OCI-LY3 (cell line): ENCODE data around the gene SBK3.

Source experiments
- H2AFZ ChIP-seq: fragments of 200-600, 300-600 bp; shearing (Covaris generic); 2 replicates; pipeline ENCODE4 v1.6.0; 2014; ENCODE audit warnings: antibody characterized with exemption, low read depth, low read length
- H3K27ac ChIP-seq: fragments of 200-600, 300-600 bp; sonication (generic); 2 replicates; pipeline ENCODE4 v1.5.1; 2014; ENCODE audit warnings: mild to moderate bottlenecking, low read length, moderate library complexity, mixed read lengths
- H3K27me3 ChIP-seq: fragments of 200-600, 300-600 bp; sonication (generic); 2 replicates; pipeline ENCODE4 v1.6.1; 2014; ENCODE audit warnings: low read depth, low read length, mixed read lengths
- H3K36me3 ChIP-seq: fragments of 200-600, 300-600 bp; sonication (generic); replicated peaks from 2 replicates; pipeline ENCODE3; 2014; ENCODE audit warnings: low read depth, low read length, mixed read lengths
- H3K4me1 ChIP-seq: fragments of 300-600, 200-600 bp; sonication (generic); 2 replicates; pipeline ENCODE4 v1.6.1; 2014; ENCODE audit warnings: low read length, mixed read lengths
- H3K4me2 ChIP-seq: fragments of 200-600, 300-600 bp; sonication (generic); 2 replicates; pipeline ENCODE4 v1.6.1; 2014; ENCODE audit warnings: low read length, mixed read lengths
- H3K4me3 ChIP-seq: fragments of 300-600, 200-600 bp; sonication (generic); 2 replicates; pipeline ENCODE4 v1.5.1; 2014; ENCODE audit warnings: antibody characterized with exemption, mild to moderate bottlenecking, low read length, moderate library complexity
- H3K79me2 ChIP-seq: fragments of 300-600, 200-600 bp; shearing (Covaris generic); 2 replicates; pipeline ENCODE4 v1.6.1; 2014; ENCODE audit warnings: mild to moderate bottlenecking, low read length, mixed read lengths
- H3K9ac ChIP-seq: fragments of 300-600, 200-600 bp; shearing (Covaris generic); 2 replicates; pipeline ENCODE4 v1.6.0; 2014; ENCODE audit warnings: mild to moderate bottlenecking, low read length, moderate library complexity
- H3K9me3 ChIP-seq: fragments of 200-600, 300-600 bp; shearing (Covaris generic); 2 replicates; pipeline ENCODE4 v1.6.1; 2014; ENCODE audit warnings: low read length, mixed read lengths; ENCODE audit not compliant: insufficient read depth
- H4K20me1 ChIP-seq: fragments of 200-600, 300-600 bp; sonication (generic); 2 replicates; pipeline ENCODE4 v1.6.1; 2016; ENCODE audit warnings: low read length, mixed read lengths; ENCODE audit not compliant: insufficient read depth
- CTCF ChIP-seq: fragments of 200-600, 300-600 bp; sonication (generic); IDR thresholded peaks from 2 replicates; pipeline ENCODE4 v1.5.1; 2014; ENCODE audit warnings: antibody characterized with exemption, low read length, low read depth
- EZH2phosphoT487 ChIP-seq: fragments of 200-600 bp; shearing (Covaris generic); IDR thresholded peaks from 2 replicates; pipeline ENCODE4 v1.6.1; 2018; ENCODE audit warnings: antibody characterized with exemption, mixed run types, low read depth

SBK3 gene

DNA sequence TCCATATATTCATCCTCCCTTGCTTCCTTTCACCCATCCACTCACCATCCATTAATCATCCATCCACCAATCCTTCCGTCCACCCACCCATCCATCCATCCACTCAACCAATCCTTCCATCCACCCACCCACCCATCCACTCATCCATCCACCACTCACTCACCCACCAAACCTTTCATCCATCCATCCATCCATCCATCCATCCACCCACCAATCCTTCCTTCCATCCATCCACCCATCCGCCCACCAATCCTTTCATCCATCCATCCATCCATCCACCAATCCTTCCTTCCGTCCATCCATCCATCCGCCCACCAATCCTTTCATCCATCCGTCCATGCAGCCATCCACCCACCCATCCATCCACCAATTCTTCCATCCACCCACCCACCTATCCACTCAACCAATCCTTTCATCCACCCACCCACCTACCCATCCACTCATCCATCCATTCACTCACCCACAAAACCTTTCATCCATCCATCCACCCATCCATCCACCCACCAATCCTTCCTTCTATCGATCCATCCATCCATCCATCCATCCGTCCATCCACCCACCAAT is 3.0 kb downstream of the SBK3 start:
- H3K9ac ChIP-seq, result no peak overlapping the region
- no peaks in the 10 kb centered on the region for H3K4me1 ChIP-seq
- no peak overlapping the region for H3K4me3 ChIP-seq
- no peak overlapping the region for H3K27ac ChIP-seq
- no peak overlapping the region for H2AFZ ChIP-seq
- TF ChIP-seq EZH2phosphoT487, result no peak
- no peak for TF ChIP-seq CTCF
- no peaks in the 10 kb centered on the region for H3K36me3 ChIP-seq
- no peak overlapping the region for H3K4me2 ChIP-seq
- no peaks in the 10 kb centered on the region for H3K79me2 ChIP-seq
- H3K27me3 ChIP-seq, result no peaks in the 10 kb centered on the region
- H3K9me3 ChIP-seq, result no peaks in the 10 kb centered on the region
- H4K20me1 ChIP-seq, result no peaks in the 10 kb centered on the region

- H3K4me3 ChIP-seq, result no peak overlapping the region
- H3K79me2 ChIP-seq, result no peaks in the 10 kb centered on the region
- no peaks in the 10 kb centered on the region for H3K4me1 ChIP-seq
- H3K36me3 ChIP-seq, result no peaks in the 10 kb centered on the region
- no peak overlapping the region for H3K4me2 ChIP-seq
- no peak overlapping the region for H2AFZ ChIP-seq
- H3K27ac ChIP-seq, result no peak overlapping the region
- H3K27me3 ChIP-seq, result no peaks in the 10 kb centered on the region
- TF ChIP-seq CTCF (no peak), EZH2phosphoT487 (no peak)
- no peaks in the 10 kb centered on the region for H4K20me1 ChIP-seq
- H3K9ac ChIP-seq, result no peak overlapping the region
- no peaks in the 10 kb centered on the region for H3K9me3 ChIP-seq
These were observed 4.3 kb downstream of the SBK3 start for GRCh38 chr19:55541091-55541490.

- H3K36me3 ChIP-seq, result no peaks in the 10 kb centered on the region
- no peaks in the 10 kb centered on the region for H3K4me1 ChIP-seq
- no peak overlapping the region for H3K27ac ChIP-seq
- TF ChIP-seq EZH2phosphoT487, result no peak
- TF ChIP-seq CTCF, result no peak
- no peaks in the 10 kb centered on the region for H3K27me3 ChIP-seq
- no peak overlapping the region for H3K4me3 ChIP-seq
- H3K4me2 ChIP-seq, result no peak overlapping the region
- no peaks in the 10 kb centered on the region for H3K79me2 ChIP-seq
- H3K9me3 ChIP-seq, result no peaks in the 10 kb centered on the region
- no peak overlapping the region for H3K9ac ChIP-seq
- no peaks in the 10 kb centered on the region for H4K20me1 ChIP-seq
- no peak overlapping the region for H2AFZ ChIP-seq
These were observed 4.7 kb downstream of the SBK3 start for GRCh38 chr19:55540619-55541018.

DNA sequence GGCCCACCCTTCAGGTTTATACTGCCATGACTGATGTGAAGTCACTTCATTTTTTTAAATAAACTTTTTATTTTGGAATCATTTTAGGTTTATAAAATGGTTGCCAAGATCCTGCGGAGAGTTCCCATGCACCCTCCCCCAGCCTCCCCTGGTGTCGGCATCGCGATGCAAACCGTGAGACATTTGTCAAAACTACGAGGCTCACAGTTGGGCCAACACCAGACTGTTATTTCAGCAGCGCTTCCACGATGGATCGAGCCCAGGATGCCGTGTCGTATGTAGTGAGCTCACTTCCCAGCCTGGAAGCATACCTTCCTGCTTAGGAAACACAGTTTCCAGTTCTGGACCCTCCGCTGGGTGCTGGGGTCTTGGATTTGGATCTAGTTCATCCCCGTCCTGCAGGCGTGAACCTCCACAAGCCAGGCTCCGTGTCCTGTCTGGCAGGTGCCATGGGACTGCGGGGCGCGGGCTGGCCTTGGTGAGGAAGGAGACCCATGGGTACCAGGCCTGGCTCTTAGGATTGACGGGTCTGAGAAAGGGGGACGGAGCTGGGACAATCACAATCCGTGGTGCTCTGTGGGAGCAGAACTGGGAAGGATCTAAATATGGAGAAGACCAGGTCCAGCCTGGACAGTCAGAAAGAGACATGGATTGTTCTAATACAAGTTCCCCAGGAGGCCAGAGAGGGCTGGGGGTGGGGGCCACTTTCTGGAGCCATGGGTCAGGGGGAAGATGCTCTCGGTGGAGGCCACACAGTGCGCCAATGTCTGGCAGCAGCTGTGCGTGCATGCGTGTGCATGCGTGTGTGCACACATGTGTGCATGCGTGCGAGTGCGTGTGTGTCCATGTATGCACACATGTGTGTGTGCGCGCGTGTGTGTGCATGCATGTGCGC is 6.0 kb downstream of the SBK3 start:
- no peaks in the 10 kb centered on the region for H3K27me3 ChIP-seq
- H3K4me3 ChIP-seq, result no peak overlapping the region
- no peaks in the 10 kb centered on the region for H4K20me1 ChIP-seq
- no peaks in the 10 kb centered on the region for H3K9me3 ChIP-seq
- H2AFZ ChIP-seq, result no peak overlapping the region
- H3K36me3 ChIP-seq, result no peaks in the 10 kb centered on the region
- TF ChIP-seq CTCF (no peak), EZH2phosphoT487 (no peak)
- no peaks in the 10 kb centered on the region for H3K79me2 ChIP-seq
- H3K9ac ChIP-seq, result no peak overlapping the region
- no peak overlapping the region for H3K27ac ChIP-seq
- no peaks in the 10 kb centered on the region for H3K4me1 ChIP-seq
- no peak overlapping the region for H3K4me2 ChIP-seq
